Left lobe of liver (tissue), 2 donors: ENCODE measurements around the gene DNAJC18. TPM values are rescaled to one million over a fixed set of nuclear protein-coding genes. Genes with fewer than 3 reads are reported as not detected.
"Not testable (repeated sequence)": the region's sequence is repeated elsewhere in the genome, so short reads cannot be mapped to it uniquely, and the experiment has no call there.

ENCODE experiments used
- ATAC-seq: fragments of 200-7000 bp; cut with Tn5 transposase; one replicate; pipeline ENCODE4 v1.9.1; 2020; ENCODE audit warnings: mild to moderate bottlenecking, moderate library complexity
- DNase-seq: peaks from one replicate; pipeline ENCODE4 v3.0.0-alpha.2; 2020; ENCODE audit warnings: low spot score
- total RNA-seq: library from RNA; stranded (reverse); gene quantifications from one replicate; pipeline ENCODE4 v1.2.1, GENCODE V29; 2021
- donor health status: DM: no; HTN: no; CAD: no; lungs with moderate emphysema.
- donor health status: DM: no; HTN: yes; CAD: no.

DNAJC18 gene
- total RNA-seq = 0.63 TPM

DNA sequence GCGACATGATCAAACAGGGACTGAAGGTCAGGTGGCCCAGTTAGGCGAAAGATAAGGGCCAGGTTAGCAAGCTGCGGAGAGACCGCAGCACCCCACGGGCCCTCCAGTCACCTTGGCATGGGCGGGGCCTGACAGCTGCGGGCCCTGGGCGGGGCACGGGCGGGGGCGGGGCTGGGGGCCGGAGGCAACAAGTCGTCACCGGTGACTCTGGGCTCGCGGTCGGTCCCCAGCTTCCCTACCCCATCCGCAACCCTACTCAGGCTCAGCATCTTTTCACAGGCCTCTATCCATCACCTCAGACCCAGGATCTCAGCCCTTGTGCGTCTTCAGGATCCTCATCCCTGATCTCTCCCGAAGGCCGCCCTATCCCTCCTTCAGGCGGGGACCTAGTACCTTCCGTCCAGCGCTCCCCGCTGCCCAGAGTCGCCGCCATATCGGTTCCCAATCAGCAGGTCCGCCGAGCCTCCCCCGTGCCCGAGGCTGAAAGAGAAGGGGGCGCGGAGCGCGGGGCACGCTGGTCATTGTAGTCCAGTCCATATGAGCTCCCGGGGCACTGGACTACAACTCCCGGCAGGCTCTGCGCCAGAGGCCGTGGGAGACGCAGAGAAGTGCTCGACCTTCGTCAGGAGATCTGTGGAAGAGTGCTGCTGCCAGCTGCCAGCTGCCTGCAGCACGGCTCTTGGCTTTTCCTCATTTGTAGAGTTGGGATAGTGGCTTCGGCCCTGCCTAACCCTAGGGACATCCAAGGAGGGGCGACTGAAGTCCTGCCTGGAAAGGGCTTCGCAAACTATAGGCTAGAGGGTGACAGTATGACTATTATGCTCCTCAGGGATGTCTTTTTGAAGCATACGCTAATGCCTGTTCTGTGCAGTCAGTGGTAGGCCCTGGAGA lies at the start of gene DNAJC18:
Gene DNAJC18, minus strand, starts transcription at position 513 of the 891 bp plus-strand sequence. Its CDS starts 80 bp downstream, at position 433.
- peak; percentile 85 for DNase-seq
- peak; percentile 97 for ATAC-seq

DNA sequence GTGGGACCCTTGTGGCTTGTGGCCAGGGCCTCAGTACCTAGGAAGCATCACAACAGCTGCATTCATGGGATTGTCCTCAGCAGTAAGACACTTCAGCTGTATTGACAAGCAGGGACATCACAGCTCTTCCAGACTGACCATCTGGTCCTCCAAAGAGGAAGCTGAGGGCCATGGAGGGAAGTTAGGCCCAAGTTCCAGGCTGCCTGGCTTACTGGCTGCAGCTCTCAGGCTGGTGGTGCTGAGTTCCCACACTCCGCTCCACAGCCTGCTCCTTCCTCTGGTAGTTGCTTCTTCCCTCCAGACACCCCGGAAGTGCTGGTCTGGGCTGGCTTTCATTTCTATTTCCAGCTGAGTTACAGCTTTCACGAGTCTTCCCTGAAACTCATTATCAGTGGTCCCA lies 48.9 kb upstream of the DNAJC18 start:
- DNase-seq (no peak), ATAC-seq (peak; percentile 58)

GRCh38 chr5:139486201-139486600 lies 46.9 kb upstream of the DNAJC18 start:
- DNase-seq (no peak), ATAC-seq (no peak)

- not testable (repeated sequence) for DNase-seq, ATAC-seq
These were observed 43.5 kb upstream of the DNAJC18 start for GRCh38 chr5:139482890-139483208.

DNA sequence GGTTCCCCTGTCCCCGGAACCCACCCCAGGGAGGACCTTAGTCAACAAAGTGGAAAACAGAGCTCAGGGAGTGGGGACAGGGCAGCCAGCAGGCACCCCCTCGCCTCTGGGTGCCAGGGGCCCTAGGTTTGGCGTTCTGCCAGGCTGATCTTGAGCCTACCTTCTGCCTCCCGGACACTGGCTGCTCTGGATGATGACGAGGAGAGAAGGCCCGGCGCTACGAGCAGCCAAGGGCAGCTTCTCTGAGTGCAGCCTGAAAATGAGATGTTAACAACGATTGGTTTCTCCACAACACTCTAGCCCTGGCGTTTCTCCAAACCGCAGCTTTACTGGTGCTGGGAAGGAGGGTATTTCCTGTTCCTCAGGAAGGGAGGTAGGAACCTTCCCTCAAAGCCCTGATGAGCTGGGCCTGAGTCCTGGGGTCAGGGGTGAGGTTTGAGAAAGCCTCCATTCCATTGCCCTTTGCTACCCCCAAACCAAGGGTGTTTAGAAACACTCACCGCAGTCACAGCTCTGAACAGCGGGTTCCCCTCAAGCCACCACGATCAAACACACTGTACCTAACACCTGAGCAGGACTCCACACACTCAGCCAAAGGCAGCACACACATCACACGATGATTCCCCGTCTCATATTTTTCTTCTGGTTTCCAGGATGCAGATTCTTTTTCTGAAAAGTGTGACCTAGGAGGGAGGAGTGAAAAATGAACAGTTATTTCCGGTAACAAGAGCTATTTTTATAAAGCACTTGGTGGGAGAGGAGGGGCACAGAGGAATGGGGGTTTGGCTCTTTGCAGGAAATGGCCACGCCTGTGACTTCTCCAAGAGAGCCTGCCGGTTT lies 42.9 kb upstream of the DNAJC18 start, which contains the start of gene STING1:
Gene STING1, minus strand, starts transcription at position 709 of the 840 bp plus-strand sequence. CDS start 1,054 bp downstream, outside the sequence.
- DNase-seq (peak; percentile 54), ATAC-seq (peak; percentile 56)

DNA sequence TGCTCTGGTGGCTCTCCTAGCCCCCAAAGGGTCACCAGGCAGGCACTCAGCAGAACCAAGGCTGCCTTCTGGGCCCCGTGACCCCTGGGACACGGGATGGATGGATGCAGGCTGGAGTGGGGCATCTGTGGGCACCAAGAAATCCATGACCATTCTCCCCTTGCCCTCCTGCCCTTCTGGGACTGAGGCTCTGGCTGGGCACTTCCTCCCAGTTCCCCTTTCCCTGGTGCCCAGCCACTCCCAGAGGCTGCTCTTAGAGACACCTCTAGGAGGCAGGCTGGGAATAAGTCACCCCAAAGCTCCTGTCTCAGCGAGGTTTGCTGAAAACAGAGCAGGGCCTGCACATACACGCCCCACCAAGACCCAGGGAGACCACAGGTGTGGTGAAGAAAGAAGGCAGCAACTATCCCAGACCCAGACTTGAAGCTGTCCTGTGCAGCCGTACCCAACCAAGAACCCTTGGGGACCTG lies 42.3 kb upstream of the DNAJC18 start:
- ATAC-seq (peak; percentile 36), DNase-seq (no peak)

GRCh38 chr5:139481122-139481533 lies 41.8 kb upstream of the DNAJC18 start:
- DNase-seq = no peak
- ATAC-seq = no peak

- ATAC-seq, DNase-seq: not testable (repeated sequence)
These were observed 40.4 kb upstream of the DNAJC18 start for GRCh38 chr5:139479729-139480128.

GRCh38 chr5:139478657-139479423 lies 39.5 kb upstream of the DNAJC18 start:
- peak; percentile 21 for ATAC-seq
- DNase-seq = not testable (repeated sequence)

DNA sequence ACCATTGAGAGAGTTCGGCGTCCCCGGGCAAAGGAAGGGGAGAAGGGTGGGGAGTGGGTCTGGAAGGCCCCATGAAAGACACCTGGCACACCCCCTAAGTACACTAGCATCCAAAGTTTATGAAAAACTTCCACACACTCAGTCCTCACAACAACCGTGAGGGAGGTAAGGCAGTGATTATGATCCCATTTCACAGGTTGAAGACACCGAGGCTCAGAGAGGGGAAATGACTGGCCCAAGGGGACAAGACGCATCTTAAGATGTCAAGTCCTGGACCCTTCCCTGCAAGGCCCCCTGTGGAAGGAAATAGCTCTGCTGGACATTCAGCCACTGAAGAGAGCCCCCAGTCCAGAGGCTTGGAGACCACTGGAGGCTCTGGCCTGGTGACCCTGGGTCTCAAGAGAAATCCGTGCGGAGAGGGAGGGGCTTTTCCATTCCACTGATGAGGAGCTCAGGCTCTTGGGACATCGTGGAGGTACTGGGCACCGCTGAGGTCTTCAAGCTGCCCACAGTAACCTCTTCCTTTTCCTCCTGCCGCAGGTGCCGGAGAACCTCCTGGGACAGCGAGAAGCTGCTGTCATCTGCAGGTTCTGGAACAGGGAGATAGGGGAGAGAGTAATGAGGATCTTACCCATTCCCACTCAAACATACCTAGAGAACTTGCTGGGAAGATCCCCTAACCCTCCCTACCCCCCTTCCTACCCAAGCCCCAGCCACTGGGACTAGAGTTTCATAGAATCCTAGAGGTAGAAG lies 36.7 kb upstream of the DNAJC18 start:
- ATAC-seq (no peak), DNase-seq (no peak)

- no peak for DNase-seq
- peak; percentile 32 for ATAC-seq
These were observed 35.8 kb upstream of the DNAJC18 start for GRCh38 chr5:139474890-139475791.

GRCh38 chr5:139473565-139473964 lies 34.2 kb upstream of the DNAJC18 start:
- DNase-seq = no peak
- ATAC-seq = no peak

DNA sequence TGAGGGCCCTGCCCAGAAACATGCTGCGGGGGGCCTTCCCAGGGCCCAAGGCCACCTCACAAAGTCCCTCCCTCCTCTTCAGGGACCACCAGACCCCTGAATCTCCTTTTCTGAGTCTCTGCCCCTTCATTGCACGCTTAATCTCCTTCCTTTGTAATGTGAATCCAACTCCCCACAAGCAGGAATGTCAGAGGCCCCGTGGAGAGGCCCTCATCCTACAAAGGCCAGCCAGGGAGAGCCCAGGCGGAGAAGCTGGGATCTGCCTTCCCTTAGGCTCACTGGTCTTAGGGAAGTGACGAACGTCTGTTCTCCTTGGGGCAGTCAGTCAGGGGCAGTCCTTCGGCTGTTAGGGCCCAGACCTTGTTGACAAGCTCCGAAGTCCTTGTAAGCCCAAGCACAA lies 33.8 kb upstream of the DNAJC18 start:
- DNase-seq = no peak
- ATAC-seq = no peak

DNA sequence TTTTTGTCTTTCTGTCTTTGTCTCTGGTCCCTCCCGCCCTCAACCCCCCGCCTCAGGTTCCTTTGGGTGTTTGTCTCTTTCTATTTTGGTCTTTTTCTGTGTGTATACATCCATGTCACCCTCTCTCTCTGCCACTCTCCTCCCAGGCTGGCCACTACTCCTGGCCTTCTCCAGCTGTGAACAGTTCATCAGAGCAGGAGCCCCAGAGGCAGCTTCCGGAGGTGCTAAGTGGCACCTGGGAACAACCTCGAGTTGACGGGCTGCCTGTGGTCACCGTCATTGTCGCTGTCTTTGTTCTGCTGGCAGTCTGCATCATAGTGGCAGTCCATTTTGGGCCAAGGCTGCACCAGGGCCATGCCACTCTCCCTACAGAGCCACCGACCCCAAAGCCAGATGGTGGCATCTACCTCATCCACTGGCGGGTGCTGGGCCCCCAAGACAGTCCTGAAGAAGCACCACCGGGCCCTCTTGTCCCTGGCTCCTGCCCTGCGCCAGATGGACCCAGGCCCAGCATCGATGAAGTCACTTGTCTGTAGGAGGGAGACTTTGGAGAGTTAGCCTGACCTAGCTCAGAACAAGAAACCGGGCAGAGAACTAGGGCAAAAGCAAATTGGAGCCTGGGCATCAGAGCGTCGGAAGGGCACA lies 33.2 kb upstream of the DNAJC18 start:
- DNase-seq = no peak
- ATAC-seq = no peak

- ATAC-seq = peak; percentile 19
- no peak for DNase-seq
These were observed 31.5 kb upstream of the DNAJC18 start, which contains the start of gene SMIM33 for GRCh38 chr5:139470821-139471300. Gene SMIM33 (plus strand): TSS chr5:139471004. CDS start chr5:139471122, 118 bp downstream.

GRCh38 chr5:139468421-139468931 lies 29.2 kb upstream of the DNAJC18 start:
- ATAC-seq (no peak), DNase-seq (no peak)

- DNase-seq (no peak), ATAC-seq (peak; percentile 65)
These were observed 23.4 kb upstream of the DNAJC18 start, which contains the start of gene ECSCR for GRCh38 chr5:139462586-139463276. Gene ECSCR (minus strand): TSS chr5:139462743. CDS start chr5:139462670, 73 bp downstream.
